Breast epithelium (tissue), 3 donors: ENCODE data around the gene FEM1C.

ENCODE experiments used
- POLR2A ChIP-seq: fragments of 450-650 bp; IDR thresholded peaks from one replicate; pipeline ENCODE4 v1.6.1; 2016; ENCODE audit warnings: antibody characterized with exemption, mild to moderate bottlenecking, moderate library complexity
- POLR2AphosphoS5 ChIP-seq, 3 donors: sonication (generic); formaldehyde crosslinking; IDR thresholded peaks; one replicate each; pipeline ENCODE4 v1.6.1; 2017; ENCODE audit warnings: antibody characterized with exemption in 3 of 3
- TF ChIP-seq, protein P1 (sequence below), 3 donors: fragments of 450-650 bp; IDR thresholded peaks; one replicate each; pipeline ENCODE4 v1.5.1; 2016 to 2017; ENCODE audit warnings: antibody characterized with exemption in 3 of 3, mild to moderate bottlenecking in 3 of 3, moderate library complexity in 3 of 3

DNA sequence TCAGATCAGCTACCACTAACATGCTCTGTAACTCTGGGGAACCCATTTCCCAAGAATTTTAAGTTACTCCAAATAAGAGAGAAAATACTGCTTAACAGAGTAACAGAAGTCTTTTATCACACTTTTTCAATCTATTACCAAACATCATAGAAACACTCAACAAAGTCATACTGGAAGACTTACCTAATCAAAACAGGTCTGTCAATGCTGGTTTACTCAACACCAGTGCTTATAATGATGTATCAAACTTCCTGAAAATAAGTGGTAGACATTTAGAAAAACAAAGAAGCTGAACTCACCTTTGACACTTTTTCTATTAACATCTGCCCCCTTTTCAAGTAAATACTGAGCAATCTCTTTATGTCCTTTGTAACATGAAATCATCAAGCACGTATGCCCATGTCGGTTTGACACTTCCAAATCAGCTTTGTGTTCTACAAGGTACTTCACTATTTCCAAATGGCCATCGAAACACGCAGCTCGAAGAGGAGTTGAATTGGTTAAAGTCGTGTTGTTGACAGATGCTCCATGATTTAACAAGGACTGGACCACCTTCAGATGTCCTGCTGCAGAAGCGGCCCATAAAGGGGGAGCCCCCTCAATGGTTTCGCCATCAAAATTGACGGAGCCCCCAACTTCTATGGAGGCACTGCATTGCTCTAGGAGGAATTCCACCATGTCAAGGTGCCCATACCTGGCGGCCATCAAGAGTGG is 1.8 kb downstream of the FEM1C start:
- no peak for TF ChIP-seq POLR2AphosphoS5 (IDR thresholded peaks at IDR 0.05)
- TF ChIP-seq, protein P1, sequence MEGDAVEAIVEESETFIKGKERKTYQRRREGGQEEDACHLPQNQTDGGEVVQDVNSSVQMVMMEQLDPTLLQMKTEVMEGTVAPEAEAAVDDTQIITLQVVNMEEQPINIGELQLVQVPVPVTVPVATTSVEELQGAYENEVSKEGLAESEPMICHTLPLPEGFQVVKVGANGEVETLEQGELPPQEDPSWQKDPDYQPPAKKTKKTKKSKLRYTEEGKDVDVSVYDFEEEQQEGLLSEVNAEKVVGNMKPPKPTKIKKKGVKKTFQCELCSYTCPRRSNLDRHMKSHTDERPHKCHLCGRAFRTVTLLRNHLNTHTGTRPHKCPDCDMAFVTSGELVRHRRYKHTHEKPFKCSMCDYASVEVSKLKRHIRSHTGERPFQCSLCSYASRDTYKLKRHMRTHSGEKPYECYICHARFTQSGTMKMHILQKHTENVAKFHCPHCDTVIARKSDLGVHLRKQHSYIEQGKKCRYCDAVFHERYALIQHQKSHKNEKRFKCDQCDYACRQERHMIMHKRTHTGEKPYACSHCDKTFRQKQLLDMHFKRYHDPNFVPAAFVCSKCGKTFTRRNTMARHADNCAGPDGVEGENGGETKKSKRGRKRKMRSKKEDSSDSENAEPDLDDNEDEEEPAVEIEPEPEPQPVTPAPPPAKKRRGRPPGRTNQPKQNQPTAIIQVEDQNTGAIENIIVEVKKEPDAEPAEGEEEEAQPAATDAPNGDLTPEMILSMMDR (IDR thresholded peaks at IDR 0.05): no peak
- no peak for TF ChIP-seq POLR2A
